MM.1S (cell line): Measurements from ENCODE around the gene PTPN22.

Experiments used
- CTCF ChIP-seq: fragments of 300-600 bp; sonication (generic); IDR thresholded peaks from 2 replicates; pipeline ENCODE4 v1.5.1; 2016; ENCODE audit warnings: antibody characterized with exemption, low read length, mixed read lengths
- EZH2 ChIP-seq: fragments of 300-600 bp; sonication (generic); optimal IDR thresholded peaks from 2 replicates; pipeline ENCODE3; 2017; ENCODE audit warnings: low read depth, mild to moderate bottlenecking, antibody characterized with exemption, low read length, mixed read lengths
- EZH2phosphoT487 ChIP-seq: fragments of 300-600 bp; sonication (generic); IDR thresholded peaks from 2 replicates; pipeline ENCODE4 v1.6.1; 2018; ENCODE audit warnings: antibody characterized with exemption, low read length

- TF ChIP-seq EZH2 = no peak
- no peak for TF ChIP-seq CTCF
- no peak for TF ChIP-seq EZH2phosphoT487
Measured at GRCh38 chr1:113850127-113850796, 21.2 kb downstream of the PTPN22 start.
